Glomerular endothelial cell (primary cell): Measurements from ENCODE around the gene SPAG5. TPM values are rescaled to one million over a fixed set of nuclear protein-coding genes. Genes with fewer than 3 reads are reported as not detected.
"Not testable (repeated sequence)": the region's sequence is repeated elsewhere in the genome, so short reads cannot be mapped to it uniquely, and the experiment has no call there.

Source experiments
- DNase-seq: peaks from one replicate; pipeline ENCODE4 v3.0.0-alpha.2; 2011; ENCODE audit warnings: low read depth, low spot score; ENCODE audit errors: extremely low read depth
- total RNA-seq: library from RNA; depleted of rRNA; stranded (reverse); fragments of >200 nt; gene quantifications from 2 replicates; pipeline ENCODE4 v1.2.3, GENCODE V29; 2015

Gene SPAG5
- total RNA-seq, 1 donor from 2014 or later, result 18.6 TPM

DNA sequence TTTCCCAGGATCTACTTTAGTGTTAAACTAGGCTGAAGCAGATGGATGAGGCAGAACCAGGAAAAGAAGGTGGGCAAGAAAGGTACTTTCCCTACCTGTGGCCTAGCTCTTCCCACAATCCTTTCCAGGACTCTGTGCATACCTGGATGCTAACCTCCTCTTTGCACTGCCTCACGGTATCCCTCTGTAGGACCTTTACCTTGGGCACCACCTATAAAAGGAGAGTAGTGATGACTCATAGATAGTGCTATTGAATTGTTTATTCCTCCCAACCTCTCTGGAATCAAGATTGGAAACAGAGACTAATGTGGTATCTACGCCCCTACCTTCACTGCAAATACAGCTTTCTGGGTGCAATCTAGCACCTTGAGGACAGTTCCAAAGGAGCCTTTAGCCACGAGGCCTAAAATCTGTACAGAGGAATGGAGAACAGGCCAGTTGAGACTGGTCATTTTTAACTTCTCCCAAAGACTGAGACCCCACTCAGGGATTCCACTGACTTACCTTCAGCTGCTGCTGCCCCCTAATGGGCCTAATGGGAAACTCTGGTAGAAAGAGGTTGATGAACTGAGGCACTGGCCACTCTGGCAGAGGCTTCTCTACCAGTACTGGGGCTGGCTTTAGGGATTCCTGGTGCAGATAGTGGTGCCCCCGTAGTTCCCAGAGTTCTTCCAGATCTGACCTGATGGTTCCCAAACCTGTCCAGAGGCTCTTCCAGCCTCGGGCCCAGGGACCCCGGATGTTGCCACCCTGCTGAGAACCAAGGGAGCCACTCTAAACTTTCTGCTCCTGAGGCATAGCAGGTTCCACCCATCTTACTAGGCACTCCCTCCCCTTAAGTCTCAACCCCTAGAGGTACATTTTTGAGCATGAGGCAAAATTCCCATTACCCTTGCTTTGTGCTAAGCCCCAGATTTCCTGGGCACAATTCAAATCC is 14.4 kb upstream of the SPAG5 start:
- no peak for DNase-seq

DNA sequence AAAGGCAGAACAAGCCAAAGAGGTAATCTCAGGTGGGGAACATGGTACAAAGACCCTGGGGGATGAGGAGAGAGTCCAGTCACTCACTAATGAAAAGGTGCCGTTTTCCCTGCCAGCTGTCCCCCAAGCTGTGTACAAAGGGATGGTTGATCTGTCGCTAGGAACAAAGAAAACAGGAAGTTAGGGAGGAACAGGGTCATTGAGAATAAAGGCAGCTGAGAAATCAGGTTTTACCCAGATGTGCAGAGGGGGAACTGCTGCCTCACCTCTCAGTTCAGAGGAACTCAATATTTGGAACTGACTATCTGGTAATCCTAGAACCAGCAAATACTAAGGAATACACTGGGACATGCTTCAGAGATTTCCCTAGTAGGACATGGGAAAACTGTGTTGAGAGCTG is 13.7 kb upstream of the SPAG5 start:
- no peak for DNase-seq

DNA sequence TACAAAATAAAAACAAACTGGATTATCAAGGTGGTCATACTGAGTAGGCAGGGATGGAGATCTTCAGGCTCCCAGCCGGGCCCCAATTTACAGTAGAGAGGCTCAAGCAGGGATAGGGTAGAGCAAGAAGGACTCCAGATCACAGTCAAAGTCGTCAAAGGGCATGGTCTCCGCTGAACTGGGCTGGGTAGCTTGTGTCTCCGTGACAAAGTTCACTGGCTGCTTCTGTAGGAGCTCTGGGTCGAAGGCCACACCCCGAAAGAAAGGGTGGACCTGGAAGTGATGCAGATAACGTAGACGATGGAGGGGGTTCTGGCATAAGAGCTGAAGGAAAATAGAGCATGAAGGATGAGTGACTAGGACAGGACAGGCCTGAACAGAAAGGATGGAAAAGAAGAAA is 11.6 kb upstream of the SPAG5 start:
- DNase-seq, result no peak

DNA sequence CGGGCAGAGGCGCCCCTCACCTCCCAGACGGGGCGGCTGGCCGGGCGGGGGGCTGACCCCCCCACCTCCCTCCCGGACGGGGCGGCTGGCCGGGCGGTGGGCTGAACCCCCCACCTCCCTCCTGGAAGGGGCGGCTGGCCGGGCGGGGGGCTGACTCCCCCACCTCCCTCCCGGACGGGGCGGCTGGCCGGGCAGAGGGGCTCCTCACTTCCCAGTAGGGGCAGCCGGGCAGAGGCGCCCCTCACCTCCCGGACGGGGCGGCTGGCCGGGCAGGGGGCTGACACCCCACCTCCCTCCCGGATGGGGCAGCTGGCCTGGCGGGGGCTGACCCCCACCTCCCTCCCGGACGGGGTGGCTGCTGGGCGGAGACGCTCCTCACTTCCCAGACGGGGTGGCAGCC is 5.2 kb upstream of the SPAG5 start:
- not testable (repeated sequence) for DNase-seq

DNA sequence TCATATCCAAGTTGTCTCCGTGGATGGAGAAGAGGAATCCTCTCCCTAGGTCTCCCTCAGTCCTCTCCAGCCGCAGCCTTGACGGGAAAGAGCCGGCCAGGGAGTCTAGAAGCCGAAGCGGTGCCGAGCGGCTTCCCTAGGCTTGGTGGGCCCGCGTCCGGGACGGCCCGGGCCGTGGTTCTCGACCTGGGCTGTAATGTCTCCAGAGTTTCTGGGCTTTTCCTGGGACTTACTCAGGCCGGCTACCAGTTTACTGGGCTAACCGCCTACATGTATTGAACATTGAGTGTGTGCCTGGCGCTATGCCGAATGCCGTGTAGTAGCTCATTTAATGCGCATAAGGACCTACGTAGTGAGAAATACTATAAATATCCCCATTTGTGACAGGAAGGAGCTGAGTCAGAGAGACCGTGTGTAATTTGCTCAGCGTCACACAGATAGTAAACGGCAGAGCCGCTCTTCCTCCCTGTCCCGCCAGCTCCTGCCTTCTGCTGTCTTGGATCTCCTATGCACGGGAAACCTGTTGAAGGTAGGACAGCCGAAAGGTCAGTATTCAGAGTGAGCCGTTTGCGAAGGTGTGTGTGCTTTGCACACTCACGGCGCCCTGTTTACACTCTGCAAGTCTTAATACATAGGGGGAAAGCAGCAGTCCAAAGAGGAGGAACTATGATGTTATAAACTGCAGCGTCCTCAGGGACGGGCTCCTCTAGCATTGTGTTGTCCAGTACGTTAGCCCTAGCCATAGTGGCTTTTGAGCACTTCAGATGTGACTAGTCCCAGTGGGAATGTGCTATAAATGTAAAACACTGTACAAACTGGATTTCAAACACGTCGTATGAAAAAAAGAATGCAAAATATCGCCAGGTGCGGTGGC is 723 bp upstream of the SPAG5 start:
- DNase-seq, result peak; percentile 69

DNA sequence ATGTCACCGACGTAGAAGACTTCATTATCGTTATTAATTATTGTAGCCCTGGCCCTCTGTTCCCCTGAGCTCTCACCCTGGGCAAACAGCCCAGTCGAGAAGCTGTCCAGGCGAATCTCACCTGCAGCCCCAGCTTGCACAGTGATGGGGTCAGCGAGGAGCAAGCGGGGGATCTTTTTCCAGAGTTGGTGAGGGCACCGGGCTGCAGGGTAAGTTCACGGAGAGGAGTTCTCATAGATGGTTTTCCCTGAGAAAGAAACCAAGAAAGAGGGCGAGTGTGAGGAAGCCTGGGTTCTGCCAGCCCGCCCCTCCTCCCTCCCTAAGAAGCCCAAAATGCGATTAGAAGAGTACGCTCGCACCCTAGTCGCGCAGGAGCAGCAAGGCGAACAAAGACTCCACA is 436 bp downstream of the SPAG5 start:
- DNase-seq, result no peak

DNA sequence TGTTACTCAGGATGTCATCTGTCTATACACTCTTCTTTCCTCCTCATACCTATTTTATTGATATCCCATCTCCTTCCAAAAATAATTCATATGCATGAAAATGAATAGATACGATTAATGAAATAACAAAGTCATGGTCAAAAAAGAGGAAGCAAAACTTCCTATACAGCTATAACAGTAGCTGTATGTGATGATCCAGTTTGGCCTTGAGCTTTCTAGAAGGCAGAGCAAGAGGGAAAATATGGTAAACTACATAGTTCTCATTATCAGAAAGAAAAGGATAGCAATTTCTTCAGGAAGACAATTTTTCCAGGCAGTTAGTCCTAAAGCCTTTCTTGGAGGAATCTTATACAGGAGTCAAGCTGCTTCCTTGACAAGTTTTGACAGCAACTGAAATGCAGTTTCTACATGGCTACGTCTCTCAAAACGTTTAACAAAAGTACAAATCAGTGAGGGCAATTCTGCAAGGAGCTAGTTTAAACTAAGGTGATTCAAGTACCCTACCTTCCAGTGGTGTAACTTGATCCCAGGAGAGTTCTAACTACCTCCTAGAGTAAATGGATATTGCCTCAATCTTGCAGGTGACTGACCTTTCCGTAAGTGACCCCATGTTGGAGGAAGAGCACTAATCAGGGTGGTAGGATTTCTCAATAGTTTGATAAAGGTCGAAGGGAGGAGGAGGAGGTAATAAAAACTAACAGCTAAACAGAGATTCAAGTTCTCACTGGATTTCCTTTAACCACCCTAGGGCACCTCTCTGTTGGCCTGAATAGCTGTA is 1.0 kb downstream of the SPAG5 start:
- no peak for DNase-seq

DNA sequence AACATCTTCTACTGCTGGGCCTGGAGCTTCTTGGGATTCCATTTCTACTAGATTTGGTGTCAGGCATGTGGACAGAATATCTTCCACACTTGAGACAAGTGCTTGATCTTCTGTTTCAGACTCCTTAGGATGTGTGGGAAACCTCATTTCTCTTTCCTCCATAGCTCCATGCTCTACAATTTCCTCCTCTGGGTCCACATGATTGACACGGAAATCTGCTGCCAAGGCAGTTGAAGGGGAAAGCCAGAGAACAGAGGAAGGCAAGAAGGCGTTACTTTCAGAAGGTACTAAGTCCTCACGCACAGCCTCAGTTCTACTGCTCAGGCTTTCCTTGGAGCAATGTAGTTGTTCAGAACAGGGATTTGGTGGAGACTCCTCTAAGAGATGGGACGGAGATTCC is 6.6 kb downstream of the SPAG5 start:
- no peak for DNase-seq

DNA sequence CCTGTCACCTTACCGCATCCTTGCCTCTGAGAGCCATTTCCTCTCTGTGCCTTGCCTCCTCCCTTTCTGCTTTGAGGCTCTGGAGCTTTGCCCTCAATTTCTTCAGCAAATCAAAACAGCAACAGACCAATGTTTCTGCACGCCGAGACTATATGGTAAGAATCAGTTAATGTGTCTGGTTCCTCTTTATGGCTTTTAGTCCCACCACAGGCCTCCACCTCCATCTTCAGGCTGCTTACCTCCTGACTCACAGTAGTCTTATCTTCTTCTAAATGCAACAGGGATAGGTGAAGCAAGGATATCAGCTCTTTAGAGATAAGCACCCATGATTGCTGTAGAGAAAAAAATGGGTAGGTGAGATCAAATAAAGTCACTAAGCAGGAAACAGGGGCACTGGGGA is 13.0 kb downstream of the SPAG5 start:
- DNase-seq, result no peak

DNA sequence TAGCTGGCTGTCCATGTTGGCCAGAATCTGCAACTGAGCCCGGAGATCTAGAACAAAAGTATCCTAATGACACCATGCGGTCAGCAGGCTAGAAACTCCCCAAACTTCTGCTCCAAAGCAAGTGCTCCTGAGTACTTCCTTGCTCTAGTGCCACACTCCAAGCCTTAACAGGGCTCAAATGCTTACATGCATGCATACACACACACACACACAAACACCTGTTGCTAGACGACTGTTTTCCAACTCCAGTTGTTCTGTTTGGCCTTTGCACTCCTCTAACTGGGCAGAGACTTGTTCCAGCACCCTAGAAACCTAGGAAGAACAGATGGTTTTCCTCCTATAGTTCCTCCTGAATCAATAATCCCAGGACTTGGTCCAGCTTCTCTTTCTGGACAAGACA is 14.4 kb downstream of the SPAG5 start:
- DNase-seq, result no peak

DNA sequence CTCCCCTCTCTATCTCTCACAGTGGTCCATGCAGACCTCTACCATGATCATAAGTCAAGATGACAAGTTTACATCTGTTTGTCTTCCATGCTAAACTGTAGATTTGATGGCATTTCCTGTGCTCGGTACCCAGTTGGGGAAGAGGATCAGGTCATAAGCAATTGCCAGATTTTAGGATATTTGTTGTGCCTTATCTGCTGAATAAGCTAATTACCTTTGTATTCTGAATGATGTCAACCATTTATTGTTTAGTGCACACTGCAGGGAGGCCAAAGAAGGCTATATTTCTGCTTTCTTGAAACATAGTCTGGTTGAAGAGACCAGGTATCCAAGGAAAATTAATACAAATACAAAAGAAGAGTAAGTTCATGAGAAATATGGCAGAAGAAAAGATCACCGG is 16.3 kb downstream of the SPAG5 start:
- no peak for DNase-seq

DNA sequence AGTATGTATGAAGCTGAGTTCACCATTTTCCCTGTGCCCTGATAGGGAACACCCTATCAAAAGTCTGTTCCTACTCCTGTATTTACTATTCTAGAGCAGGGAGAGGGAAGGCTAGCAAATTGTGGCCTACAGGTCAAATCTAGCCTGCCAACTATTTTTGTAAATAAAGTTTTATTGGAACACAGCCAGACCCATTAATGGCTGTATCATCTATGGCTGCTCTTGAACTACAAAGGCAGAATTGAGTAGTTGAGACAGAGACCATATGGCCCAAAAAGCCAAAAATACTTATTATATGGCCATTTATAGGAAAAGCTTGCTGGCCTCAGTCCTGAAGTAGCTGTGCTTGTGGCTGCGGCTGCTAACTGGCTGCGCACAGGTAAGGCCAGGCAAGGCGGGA is 17.9 kb downstream of the SPAG5 start:
- DNase-seq, result no peak

DNA sequence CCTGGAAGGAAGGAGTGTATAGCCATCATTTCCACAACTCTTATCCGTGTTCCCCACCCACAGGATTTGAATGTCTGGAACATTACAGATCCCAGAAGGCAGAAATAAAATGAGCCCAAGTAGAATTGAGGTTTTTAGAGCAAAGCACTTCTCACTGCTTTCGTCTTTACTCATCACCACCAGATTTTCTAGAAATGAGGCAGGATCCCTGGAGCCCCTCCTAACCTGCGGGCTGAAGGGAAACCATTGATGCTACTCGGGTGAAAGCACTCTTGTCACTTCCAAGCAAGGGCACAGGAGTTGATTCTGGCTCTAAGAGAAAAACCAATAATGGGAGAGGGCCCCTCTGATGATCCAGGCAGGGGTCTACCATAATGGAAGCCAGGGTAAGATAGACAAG is 19.3 kb downstream of the SPAG5 start:
- DNase-seq, result no peak

DNA sequence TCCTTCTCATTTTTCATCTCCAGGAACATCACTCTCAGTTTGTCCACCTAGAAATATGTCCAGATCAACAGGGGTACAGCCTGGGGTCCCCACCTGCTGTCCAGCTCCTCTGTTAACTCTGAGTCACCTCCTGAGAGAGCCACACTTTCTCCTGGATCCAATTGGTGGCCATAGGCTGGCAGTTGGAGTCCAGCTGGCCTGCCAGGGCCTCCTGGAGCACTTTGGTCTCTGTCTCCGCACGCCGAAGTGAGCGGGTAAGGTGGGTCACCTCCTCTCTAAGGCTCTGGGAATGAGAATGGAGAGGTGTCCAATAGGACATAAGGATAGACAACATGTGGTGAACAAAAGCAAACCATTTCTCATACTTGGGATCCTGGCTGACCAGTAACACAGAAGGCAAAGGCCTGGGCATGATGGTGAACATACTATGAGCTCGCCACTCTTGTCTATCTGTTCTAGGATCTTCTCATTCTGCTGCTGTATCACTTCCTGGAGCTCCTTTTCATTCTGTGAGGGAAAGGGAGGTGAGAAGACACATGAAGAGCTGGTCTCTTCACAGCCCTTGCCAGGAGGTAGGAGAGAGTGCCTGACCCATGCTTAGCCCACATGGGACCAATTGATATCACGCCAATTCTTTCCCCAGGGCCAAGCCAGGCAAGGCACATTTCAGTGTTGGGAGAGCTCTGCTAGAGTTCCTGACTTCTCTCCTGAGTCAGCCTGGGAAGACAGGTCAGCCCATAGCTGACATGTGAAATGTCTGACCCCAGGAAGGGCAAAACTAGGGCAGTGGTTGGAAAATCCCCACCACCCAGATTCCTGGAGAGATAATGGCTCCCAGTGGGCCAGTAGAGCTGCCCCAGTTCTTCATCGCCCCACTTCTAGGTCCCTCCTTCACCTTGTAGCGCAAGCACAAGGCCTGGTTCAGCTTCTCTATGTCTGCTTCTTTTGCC is 20.3 kb downstream of the SPAG5 start:
- no peak for DNase-seq

DNA sequence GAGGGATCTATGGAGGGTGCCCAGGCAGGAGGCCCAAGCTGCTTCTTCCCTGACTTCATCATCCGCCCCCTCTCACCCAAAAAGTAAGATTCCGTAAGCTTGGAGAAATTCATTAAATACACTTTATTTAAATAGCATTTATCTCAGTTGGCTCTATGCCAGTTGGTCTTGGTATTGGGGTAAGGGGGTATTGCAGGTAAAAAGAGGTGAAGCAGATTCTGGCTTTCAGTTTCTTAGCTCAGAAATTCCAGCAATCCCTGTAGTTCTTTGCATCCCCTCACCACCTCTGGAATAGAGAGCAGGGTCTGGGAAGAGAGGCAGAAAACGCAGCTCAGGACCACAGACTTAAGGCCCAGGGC is 21.4 kb downstream of the SPAG5 start:
- DNase-seq, result no peak

DNA sequence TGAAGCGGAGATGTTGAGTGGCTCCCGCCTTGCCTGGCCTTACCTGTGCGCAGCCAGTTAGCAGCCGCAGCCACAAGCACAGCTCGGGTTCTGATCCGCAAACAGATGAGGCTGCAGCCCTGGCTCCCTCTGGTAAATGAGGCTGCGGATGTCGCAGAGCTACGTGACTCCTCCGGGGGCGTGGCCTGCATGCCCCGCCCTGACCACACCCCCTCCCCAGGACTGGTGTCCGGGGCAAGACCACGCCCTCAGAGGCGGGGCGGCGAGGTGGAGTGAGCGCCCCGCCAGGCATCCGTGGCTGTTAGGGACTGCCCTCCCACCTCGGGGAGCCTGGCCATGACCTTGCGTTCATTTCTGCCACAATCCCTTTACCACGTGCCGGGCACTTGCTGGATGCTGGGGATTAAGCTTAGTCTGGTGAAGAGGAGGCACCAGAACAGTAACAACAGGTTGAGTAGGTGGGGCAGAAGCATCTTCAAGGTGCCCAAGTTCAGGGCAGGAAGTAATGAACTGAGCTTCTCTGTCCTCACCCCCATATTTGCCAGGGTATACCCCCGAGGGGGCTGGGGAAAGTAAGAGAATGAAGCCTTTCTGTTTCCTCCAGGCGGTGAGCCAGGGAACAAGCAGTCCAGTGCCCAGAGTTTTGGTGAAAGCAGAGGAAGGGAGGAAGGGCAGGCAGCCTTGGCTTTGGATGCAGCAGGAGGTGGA is 21.9 kb downstream of the SPAG5 start, which contains the start of gene ALDOC:
Gene ALDOC, minus strand, starts transcription at position 138 of the 708 bp plus-strand sequence. CDS start 1,363 bp downstream, outside the sequence.
- no peak for DNase-seq

DNA sequence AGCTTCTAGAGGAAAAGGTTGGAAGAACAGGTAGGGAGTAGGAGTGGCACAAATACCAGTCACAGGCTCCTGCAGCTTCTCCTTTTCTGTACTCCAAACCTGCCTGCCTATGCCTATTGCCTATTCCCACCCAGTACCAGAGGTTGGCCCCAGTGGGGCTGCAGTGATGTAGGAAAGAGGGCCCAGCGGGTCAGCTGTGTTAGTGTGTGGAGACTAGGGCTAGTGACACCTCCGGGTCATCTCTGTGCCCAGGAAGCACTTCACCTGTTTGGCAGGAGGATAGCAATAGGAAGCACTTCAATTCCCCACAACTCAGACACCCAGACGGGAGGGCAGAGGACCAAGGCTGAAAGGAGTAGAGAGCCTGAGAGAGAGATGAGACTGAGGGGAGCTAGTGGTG is 22.8 kb downstream of the SPAG5 start:
- DNase-seq, result not testable (repeated sequence)

DNA sequence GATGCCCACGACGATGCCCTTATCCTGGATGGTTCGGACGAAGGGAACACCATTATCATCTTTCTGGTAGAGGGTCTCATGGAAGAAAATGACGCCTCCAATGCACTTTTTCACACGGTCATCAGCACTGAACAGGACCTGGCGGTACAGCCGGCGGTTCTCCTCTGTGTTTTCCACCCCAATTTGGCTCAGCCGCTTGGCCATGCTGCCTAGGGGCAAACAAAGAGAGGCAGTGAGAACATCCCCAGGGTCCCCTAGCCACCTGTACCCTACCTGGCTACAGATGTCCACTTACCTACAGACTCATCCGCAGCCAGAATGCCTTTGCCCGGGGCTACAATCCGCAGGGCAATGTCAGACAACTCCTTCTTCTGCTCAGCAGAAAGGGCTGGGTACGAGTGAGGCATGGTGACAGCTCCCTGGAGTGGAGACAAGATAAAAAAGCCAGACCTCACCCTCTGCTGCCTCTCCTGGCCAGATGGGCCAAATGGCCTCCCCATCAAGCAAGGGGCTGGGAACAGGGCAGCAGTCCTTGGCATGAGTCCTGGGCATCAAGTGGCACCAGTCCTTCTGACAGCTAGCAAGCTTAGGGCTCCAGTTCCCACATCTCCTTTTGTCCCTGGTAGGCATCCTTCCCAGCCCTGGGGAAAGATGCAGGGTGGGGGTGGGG is 23.6 kb downstream of the SPAG5 start:
- no peak for DNase-seq

DNA sequence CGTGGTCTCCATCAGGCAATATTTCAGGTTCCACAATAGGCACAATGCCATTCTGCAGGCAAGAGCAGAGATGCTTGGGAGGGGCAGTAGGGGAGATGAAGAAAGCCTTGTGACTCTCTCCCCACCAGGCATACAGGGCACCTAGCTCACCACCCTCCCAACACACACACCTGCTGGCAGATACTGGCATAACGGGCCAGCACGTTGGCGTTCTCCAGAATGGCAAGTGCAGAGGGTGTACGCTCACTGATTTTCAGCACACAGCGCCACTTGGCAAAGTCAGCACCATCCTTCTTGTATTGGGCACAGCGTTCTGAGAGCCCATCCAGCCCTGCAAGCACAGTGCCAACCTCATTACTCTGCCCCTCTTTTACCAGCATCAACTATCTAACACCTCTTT is 24.3 kb downstream of the SPAG5 start:
- no peak for DNase-seq
